ENCODE data around the gene CSRP3.

CSRP3 gene

DNA sequence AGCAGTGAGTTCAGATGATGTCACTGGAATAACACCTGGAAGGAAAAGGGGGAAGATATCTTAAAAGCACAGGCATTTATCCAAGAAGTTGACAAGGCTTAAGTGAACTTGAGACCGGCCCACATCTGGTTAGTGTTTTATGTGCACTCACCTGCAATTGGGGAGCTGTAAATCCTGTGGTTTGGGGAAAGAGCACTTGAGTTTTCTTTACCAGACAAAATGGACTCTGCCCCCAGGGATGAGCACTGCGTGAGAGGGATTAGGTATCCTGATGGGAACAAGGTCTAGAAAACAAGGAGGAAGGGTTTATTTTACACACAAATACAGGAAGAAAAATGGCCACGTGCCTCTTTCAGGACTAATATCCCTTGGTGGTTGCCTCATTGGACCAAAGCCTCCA is 23.8 kb upstream of the CSRP3 start:
- no peak for DNase-seq (ENCODE audit: low spot score)
- H3K27ac ChIP-seq = no peak overlapping the region
- no peak for TF ChIP-seq CTCF (IDR thresholded peaks at IDR 0.05)
- H3K4me3 ChIP-seq = no peak overlapping the region

DNA sequence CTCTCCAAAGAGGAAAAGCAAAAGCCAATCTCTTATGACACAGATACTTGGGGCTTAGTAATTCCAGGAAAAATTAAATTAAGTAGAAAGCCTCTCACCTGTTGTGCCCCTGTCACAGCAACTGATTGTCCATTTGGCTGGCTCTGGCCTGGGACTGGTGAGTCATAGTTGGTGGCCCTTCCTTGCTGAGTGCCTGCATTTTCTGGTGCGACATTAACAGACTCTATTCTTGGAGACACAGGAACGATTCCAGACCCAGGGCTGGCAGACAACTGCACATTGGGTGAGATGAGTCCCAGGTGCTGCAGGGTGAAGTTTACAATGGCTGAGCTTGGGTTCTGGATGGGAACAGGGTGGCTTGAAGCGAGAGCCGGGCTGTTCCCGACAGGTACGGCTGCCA is 23.3 kb upstream of the CSRP3 start:
- no peak overlapping the region for H3K4me3 ChIP-seq
- no peak overlapping the region for H3K27ac ChIP-seq
- TF ChIP-seq CTCF (IDR thresholded peaks at IDR 0.05) = no peak
- DNase-seq (ENCODE audit: low spot score) = no peak

DNA sequence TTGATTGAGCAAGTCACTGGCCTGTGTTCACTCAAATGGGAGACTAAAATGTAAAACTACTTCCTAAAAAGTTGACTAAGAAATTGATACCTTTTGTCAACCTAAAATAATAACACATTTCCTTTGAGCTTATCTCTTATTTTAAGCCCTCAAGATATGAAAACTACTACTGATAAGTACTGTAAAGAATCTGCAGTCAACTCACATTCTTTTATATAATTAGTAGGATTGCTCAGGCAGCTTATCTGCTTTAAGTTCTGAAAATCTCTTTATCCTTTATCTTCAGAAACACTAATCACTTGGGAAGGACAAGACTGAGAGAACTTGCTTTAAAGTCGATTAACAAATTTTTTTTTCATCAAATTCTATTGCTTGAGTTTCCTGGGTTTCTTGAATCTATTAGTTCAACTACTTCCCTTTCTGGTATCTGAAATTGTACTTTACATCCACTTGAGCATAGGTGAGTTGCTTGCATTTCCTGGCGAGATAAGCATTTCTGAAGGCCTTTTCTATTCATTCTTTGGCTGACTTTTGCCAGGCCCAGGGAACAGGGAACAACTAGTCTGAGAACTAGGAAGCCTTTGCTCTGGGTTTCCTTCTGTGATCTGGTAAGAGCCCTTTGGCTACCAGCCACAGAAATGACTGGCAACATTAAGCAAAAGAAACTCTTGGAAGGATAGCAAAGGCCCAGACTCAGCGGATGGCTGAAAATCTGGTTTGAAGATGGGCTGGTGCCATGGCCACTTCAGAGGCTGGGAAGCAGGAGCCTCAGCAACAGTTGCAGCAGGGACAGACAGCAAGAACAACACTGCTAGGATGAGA is 19.3 kb upstream of the CSRP3 start:
- no peak for TF ChIP-seq CTCF (IDR thresholded peaks at IDR 0.05)
- no peak for DNase-seq (ENCODE audit: low spot score)
- Histone ChIP-seq H3K4me3 (no peak overlapping the region), H3K27ac (no peak overlapping the region)

DNA sequence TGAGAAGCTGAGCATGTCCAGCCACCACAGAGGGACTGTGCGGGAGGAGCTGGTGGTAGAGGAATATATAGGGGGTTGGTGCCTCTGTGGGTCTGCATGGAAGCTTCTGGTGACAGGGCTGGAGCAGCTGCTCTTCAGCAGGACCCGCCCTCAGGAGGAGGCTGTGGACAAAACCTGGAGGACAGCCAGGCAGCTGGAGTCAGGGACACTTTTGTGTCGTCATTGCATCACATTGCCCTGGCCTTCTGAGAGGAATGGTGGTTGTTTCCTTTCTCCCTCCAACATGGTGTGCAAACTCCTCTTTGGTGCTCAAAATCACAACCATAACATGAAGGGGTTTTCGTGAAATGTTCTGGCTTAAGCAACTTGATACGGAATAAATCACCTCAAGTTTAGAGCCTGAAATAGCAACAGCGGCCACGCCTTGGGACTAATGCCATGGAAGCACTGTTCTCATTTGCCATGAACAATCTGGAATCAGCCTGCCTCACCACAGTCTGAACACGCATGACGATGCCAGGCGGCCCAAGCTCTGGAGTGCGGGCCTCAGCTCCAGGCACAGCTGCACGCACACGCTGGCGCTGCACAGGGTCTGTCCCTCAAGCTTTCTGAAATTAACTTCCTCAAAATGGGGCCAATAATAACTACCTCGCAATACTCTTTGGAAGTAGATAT is 17.1 kb upstream of the CSRP3 start:
- no peak overlapping the region for H3K27ac ChIP-seq
- H3K4me3 ChIP-seq = no peak overlapping the region
- DNase-seq (ENCODE audit: low spot score) = no peak

DNA sequence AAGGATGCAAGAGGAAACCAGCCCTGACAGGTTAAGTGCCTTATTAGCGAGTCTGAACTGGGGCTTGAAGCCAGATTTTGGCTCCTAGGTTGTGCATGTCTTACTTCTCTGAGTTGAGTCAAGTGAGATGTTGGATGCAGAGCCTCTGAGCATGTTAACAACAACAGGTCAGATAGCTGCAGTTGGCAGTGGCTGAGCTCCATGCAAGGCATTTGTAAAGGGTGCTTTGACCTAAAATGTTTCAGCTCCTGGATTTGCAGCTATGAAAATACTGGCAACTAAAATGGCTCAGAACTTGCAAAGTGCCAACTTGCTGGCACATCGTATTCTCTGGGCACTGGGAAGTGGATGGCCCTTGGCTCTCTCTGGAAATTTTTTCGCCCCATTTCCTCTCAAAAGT is 16.4 kb upstream of the CSRP3 start:
- TF ChIP-seq CTCF (IDR thresholded peaks at IDR 0.05) = no peak
- Histone ChIP-seq H3K27ac (no peak overlapping the region), H3K4me3 (no peak overlapping the region)
- DNase-seq (ENCODE audit: low spot score) = no peak

More for the DNA sequence above, 17.1 kb upstream of the CSRP3 start:
- no peak for TF ChIP-seq CTCF (IDR thresholded peaks at IDR 0.05)

DNA sequence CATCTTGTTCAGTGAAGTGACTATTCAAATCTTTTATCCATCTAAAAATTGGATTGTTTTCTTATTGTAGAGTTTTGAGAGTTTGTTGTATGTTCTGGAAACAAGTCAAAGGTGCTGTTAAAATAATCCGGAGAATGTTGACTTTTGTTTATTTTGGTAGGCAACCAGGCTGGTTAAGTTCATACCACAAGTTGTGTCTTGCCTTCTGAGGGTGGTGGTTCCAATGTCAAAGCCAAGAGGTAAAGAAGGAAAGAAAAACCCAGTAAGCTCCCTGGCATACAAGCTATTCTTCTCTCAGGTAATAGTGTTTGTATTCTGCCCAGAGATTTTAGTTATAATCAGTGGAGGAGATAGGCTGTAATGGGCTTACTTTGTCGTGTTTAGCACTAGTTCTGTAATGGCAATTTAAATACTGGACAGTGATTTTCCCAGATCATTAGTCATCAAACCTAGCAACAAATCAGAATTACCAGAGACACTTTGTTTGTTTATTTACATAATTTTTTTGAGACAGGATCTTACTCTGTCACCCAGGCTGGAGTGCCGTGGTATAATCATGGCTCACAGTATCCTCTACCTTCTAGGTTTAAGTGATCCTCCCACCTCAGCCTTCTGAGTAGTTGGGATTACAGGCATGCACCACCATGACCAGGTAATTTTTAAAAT is 15.1 kb upstream of the CSRP3 start:
- no peak for TF ChIP-seq CTCF (IDR thresholded peaks at IDR 0.05)

More for the DNA sequence above, 15.1 kb upstream of the CSRP3 start:
- Histone ChIP-seq H3K27ac (no peak overlapping the region), H3K4me3 (no peak overlapping the region)
- no peak for DNase-seq (ENCODE audit: low spot score)
